HG02840 (cell line): ENCODE data around the gene FAM83B.
"Not testable (repeated sequence)": the region's sequence is repeated elsewhere in the genome, so short reads cannot be mapped to it uniquely, and the experiment has no call there.

Experiments
- ATAC-seq: cut with Tn5 transposase; IDR thresholded peaks from one replicate; pipeline ENCODE4 v1.9.1; 2021; ENCODE audit warnings: mild to moderate bottlenecking, moderate library complexity, moderate number of reproducible peaks; ENCODE audit not compliant: unreplicated experiment, low FRiP score

Gene FAM83B

DNA sequence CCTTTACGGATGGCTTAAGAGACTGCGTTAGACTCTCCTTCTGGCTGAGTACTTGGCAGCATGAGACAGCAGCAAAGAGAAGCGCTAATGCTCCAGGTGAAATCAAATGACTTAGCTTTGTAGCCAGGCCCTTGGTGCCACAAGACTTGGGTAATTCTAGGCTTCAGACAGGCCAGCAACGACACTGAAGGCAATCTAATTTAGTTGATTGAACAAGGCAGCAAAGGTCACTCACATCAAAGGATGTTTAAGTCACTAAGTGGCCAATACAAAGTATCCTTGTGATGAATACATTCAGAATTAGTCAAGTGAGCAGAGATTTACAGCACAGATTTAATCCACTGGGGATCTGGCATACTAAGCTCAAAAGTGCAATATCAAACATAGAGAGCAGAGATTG is 113.2 kb downstream of the FAM83B start:
- no peak for ATAC-seq

DNA sequence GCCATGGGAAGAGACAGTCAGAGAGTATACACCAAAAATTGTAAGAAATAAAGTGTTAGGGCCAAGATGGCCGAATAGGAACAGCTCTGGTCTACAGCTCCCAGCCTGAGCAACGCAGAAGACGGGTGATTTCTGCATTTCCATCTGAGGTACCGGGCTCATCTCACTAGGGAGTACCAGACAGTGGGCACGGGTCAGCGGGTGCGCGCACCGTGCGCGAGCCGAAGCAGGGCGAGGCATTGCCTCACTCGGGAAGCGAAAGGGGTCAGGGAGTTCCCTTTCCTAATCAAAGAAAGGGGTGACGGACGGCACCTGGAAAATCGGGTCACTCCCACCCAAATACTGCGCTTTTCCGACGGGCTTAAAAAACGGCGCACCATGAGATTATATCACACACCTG is 114.8 kb downstream of the FAM83B start:
- not testable (repeated sequence) for ATAC-seq

DNA sequence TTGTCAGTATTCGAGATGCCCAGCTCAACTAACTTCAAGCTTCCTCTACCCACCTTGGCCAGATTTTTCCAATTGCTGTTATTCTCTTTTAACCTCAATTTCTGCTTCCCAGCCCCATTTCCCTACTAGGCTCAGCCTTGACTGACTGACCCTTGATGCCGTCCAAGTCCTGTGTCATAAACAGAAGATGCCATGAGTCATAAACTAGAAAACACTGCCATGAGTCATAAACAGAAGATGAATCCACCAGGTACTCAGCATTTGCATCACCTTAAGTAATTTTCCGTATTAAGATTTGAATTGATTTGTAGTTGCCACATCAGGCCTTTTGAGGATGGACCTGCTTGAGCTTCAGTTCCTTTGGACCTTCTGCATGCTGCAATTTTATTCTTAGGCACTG is 123.8 kb downstream of the FAM83B start:
- no peak for ATAC-seq

DNA sequence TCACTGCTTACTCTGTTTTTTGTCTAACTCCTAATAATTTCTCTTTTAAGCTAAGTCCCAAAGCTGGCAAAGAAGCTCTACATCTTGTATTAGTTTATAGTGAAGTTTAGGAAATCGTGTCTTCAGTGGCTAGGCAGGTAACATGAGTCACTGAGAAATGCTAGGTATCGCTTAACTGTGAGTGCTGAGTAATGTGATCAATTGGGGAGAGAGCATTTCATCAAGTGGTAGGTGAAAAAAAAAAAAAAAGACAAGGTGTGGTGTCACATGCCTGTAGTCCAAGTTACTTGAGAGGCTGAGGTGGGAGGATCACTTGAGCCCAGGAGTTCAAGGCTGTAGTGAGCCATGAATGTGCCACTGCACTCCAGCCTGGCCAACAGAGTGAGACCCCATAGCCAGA is 125.3 kb downstream of the FAM83B start:
- no peak for ATAC-seq

DNA sequence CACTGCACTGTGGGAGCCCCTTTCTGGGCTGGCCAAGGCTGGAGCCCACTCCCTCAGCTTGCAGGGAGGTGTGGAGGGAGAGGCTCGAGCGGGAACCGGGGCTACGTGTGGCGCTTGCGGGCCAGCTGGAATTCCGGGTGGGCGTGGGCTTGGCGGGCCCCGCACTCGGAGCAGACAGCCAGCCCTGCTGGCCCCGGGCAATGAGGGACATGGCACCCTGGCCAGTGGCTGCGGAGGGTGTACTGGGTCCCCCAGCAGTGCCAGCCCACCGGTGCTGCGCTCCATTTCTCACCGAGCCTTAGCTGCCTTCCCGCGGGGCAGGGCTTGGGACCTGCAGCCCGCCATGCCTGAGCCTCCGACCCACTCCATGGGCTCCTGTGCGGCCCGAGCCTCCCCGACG is 132.6 kb downstream of the FAM83B start:
- ATAC-seq, result not testable (repeated sequence)

DNA sequence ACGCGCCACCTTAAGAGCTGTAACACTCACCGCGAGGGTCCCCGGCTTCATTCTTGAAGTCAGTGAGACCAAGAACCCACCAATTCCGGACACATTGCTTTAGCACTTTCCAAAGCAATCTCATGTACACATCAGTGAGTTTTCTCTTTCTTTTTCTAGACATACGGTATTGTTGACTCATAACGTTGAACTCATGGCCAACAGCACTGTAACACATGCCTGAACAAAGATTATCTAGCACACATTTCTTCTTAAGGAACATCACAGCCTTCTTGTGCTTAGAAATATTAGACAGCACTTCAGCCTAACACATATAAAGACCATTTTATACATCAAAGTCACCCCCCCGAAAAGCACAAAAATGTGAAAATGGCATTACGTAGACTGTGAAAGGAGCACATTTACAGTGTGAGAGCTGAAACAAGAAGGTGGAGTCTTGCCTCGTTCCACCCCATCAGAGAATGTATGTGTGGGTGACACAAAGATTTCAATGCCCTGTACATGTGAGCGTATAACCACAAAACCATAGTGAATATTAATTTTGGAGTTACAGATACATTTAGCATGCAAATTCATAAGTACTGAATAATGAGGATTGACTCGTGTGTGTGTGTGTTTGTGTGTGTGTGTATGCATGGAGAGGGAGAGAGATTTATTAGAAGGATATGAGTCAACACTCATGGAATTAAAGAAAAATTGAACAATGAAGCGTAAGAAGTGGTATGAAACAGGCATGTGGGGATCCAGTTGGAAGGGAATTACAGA is 134.1 kb downstream of the FAM83B start:
- no peak for ATAC-seq

DNA sequence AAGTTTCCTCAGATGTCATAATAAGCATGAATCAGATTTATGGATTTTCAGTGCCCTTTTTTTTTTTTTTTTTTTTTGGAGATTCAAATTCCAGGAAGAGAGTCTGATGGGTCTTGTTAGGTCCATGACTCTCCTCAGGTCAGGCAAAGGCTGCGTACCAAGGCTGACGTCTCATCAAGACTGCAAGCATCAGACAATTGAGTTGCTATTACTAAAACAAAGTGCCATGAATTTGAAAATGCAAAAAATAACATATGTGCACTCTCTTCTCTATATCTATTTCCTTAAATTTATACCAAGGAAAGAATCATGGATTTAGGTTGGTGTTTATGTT is 134.7 kb downstream of the FAM83B start:
- ATAC-seq, result no peak

DNA sequence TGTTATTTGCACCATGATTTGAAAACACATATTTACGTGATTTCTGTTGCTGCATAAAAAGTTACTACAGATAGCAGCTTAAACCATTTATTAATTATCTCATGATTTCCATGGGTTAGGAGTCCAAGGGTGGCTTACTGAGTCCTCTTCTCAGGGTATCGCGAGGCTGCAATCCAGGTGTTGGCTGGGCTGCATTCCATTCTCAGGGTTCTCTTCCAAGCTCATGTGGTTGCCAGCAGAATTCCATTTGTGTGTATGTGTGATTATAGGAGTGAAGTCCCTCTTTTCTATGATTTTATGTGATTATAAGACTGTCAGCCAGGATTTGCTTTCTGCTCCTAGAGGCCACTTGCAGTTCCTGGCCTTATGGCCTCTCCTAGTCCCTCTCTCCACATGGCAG is 135.1 kb downstream of the FAM83B start:
- ATAC-seq, result no peak

DNA sequence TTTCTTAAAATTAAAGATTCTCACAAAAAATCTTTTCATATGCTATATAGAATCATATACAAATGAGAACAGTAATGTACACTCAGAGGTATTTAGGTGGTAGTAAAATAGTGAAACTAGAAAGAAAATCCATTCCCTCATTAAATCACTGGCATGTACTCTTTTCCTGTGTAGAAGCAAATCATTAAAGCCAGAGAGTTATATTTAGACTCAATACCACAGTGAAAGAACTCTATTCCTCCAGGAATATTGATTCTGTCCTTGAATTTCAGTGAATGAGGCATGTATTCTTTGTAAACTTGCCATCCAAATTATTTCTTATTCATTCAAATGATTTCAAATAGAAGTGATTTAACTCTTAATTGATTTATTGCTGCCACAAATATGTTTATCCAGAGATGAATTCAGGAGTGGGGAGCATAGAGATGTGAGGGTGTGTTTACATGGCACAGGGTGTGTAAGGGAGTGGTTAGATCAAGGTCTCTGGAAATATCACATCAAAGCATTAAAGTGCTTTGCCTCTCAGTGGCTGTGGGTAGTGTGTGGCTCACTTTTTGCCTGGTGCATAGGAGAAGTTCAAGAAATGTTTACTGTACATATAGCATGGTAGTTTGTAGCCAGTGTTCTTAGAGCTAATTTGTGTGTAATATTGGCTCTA is 141.2 kb downstream of the FAM83B start:
- ATAC-seq, result no peak

DNA sequence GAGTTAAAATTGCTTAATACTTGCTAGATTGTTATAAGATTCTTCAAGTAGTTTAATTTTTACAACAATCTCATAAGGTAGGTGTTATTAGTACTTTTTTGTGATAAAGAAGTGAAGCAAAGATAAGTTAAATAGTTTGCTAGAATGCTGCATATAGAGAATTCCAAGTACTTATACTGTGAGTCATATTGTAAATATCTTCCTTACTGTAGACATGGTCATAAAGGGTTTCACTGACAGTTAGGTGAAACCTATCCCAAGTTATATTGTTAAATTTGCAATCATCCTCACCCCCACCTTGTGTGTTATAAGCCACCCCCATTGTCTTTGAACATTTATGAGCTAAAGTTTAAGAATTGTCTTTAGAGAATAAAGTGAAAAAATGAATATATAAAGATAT is 142.0 kb downstream of the FAM83B start:
- ATAC-seq, result no peak

DNA sequence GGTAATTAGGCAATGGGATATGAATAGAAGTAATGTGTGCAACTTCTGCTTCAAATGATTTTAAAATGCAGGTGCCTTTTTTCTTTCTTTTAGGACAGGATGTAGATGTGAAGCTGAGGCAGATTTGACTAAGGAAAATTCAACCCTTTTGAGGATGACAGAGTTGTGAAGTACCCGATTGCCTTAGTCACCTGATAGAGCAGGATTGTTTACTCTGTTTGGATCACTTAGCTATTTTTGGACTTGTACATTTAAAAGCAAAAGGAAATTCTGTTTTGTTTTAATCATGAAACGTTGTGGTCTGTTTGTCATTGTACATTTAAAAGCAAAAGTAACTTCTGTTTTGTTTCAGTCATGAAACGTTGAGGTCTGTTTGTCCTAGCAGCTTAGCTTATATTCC is 143.4 kb downstream of the FAM83B start:
- ATAC-seq, result no peak
